Measurements from ENCODE around the gene ZNF581.

Gene ZNF581

GRCh38 chr19:55626350-55626749 lies 17.1 kb upstream of the ZNF581 start:
- DNase-seq (ENCODE audit: low spot score), result no peak

- peak; percentile 71 for DNase-seq (ENCODE audit: low spot score)
Measured at GRCh38 chr19:55632463-55632834, 11.0 kb upstream of the ZNF581 start.

GRCh38 chr19:55633861-55634260 lies 9.6 kb upstream of the ZNF581 start:
- no peak for DNase-seq (ENCODE audit: low spot score)

- no peak for DNase-seq (ENCODE audit: low spot score)
Measured at GRCh38 chr19:55635334-55635717, 8.1 kb upstream of the ZNF581 start.

- DNase-seq (ENCODE audit: low spot score), result no peak
Measured at GRCh38 chr19:55635856-55636440, 7.5 kb upstream of the ZNF581 start.

GRCh38 chr19:55636723-55637122 lies 6.7 kb upstream of the ZNF581 start:
- no peak for DNase-seq (ENCODE audit: low spot score)

GRCh38 chr19:55637534-55637933 lies 5.9 kb upstream of the ZNF581 start:
- no peak for DNase-seq (ENCODE audit: low spot score)

- DNase-seq (ENCODE audit: low spot score), result no peak
Measured at GRCh38 chr19:55638864-55639359, 4.5 kb upstream of the ZNF581 start.

GRCh38 chr19:55640043-55640576 lies 3.3 kb upstream of the ZNF581 start:
- DNase-seq (ENCODE audit: low spot score), result peak; percentile 71

- DNase-seq (ENCODE audit: low spot score), result peak; percentile 73
Measured at GRCh38 chr19:55640577-55641425, 2.6 kb upstream of the ZNF581 start, which contains the start of gene ZNF580. Gene ZNF580 (plus strand): TSS chr19:55641002. CDS start chr19:55642509, 1,507 bp downstream.

GRCh38 chr19:55641426-55642152 lies 1.9 kb upstream of the ZNF581 start:
- no peak for DNase-seq (ENCODE audit: low spot score)

GRCh38 chr19:55642153-55643002 lies 1.1 kb upstream of the ZNF581 start:
- no peak for DNase-seq (ENCODE audit: low spot score)

- no peak for DNase-seq (ENCODE audit: low spot score)
Measured at GRCh38 chr19:55643887-55644176, 383 bp downstream of the ZNF581 start.

- no peak for DNase-seq (ENCODE audit: low spot score)
Measured at GRCh38 chr19:55644191-55644833, 863 bp downstream of the ZNF581 start.

GRCh38 chr19:55644842-55645511 lies 1.5 kb downstream of the ZNF581 start:
- no peak for DNase-seq (ENCODE audit: low spot score)

GRCh38 chr19:55645512-55645881 lies 2.0 kb downstream of the ZNF581 start:
- no peak for DNase-seq (ENCODE audit: low spot score)

- no peak for DNase-seq (ENCODE audit: low spot score)
Measured at GRCh38 chr19:55646889-55647731, 3.7 kb downstream of the ZNF581 start.

GRCh38 chr19:55647732-55648584 lies 4.5 kb downstream of the ZNF581 start, which contains the start of gene CCDC106:
Gene CCDC106 (plus strand): TSS chr19:55648212. CDS start chr19:55649047, 835 bp downstream.
- peak; percentile 67 for DNase-seq (ENCODE audit: low spot score)

Data from AG08395 (cell line).